Fibroblast of gingiva (primary cell): ENCODE measurements around the gene PLXDC2.
A peak's percentile ranks its signal among the peaks of the same experiment; 100 is the strongest.
"Not testable (repeated sequence)": the region's sequence is repeated elsewhere in the genome, so short reads cannot be mapped to it uniquely, and the experiment has no call there.

ENCODE experiments used
- DNase-seq: peaks from one replicate; pipeline ENCODE4 v3.0.0-alpha.2; 2011; ENCODE audit warnings: low read depth

Gene PLXDC2

GRCh38 chr10:20202337-20202736 is 386.1 kb downstream of the PLXDC2 start:
- no peak for DNase-seq

DNA sequence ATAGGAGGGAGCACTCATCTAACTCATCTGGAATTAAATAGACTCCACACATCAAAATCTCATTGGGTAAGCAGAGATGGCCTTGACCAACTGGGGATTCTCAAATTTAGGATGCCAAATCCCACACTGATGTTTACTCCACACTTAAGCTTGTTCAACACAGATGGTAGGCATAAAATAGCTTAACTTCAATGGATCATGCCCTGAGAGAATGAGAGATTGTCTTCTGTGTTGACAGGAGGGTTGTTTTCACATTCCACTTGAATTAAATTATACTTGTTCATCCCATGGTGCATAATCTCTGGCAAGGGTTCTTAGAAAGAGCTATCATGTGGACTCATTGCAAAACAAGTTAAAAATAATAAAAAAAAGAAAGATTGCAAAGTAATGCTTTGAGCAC is 391.4 kb downstream of the PLXDC2 start:
- no peak for DNase-seq

DNA sequence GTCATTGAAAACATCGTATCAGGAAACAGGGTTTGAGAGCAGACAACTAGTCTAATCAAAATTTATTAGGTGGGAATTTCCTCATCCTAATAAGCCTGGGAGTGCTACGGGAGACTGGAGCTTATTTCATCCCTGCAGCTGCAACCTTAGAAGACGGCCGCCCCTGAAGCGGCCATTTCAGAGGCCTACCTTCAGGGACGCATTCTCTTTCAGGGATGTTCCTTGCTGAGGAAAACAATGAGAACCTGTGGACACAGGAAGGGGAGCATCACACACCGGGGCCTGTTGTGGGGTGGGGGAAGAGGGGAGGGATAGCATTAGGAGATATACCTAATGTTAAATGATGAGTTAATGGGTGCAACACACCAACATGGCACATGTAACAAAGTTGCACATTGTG is 392.9 kb downstream of the PLXDC2 start:
- not testable (repeated sequence) for DNase-seq

- DNase-seq: no peak
These were observed 399.4 kb downstream of the PLXDC2 start for GRCh38 chr10:20215547-20216152.

DNA sequence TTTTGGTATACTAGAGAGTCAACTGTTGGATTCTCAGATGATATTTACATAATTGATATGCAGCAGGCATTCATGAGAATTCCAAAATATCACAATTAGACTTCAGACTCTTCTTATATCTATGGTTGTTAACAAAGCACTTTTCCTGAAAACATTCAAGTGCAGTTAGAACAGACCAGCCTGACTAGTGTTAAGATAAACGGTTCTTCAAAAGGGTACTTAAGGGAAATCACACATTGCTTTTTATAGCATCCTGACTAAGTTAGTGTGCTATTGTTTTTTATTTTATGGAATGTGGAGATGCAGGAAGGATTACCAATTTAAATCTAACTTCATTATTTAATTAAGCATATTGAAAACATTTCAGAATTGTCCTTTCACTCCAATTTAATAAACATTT is 405.1 kb downstream of the PLXDC2 start:
- DNase-seq: no peak

DNA sequence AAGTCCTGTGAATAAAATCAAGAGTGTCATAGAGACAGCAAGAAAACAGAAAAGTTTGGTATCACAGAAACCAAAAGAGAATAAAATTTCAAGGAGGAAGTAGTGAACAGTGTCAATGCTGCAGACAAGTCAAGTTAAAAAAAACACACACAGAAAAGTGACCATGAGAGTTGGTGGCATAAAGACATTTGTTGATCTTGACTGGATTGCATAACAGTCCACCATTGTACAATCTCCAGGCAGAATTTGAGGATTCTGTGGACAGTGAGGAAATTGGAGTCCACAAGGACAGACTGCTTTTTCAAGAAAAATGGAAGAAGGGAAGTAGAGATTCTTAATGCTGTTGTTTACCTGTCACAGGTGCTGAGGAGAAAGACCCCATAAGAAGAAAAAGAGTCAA is 412.5 kb downstream of the PLXDC2 start:
- DNase-seq: no peak

DNA sequence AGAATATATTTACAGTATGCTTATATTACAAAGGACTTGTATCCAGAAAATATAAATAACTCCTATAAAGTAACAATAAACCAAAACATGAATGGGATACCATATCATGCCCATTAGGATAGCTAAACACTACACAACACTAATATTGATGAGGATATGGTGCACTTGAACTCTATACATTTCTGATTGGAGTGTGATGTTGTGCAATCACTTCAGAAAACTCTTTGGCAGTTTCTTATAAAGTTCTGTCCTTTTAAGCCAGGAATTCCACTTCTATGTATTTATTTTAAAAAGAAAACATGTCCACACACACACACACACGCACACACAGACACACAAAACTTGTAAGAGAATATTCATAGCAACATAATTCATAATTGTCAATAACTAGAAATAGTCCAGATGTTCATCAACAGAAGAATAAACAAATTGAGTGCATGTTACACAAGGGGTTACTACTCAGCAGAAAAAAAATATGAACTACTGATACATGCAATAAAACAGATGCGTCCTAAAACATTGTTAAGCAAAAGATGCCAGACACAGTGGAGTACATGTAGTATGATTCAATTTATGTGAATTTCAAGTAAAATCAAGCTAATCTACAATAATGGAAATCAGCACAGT is 416.0 kb downstream of the PLXDC2 start:
- no peak for DNase-seq

DNA sequence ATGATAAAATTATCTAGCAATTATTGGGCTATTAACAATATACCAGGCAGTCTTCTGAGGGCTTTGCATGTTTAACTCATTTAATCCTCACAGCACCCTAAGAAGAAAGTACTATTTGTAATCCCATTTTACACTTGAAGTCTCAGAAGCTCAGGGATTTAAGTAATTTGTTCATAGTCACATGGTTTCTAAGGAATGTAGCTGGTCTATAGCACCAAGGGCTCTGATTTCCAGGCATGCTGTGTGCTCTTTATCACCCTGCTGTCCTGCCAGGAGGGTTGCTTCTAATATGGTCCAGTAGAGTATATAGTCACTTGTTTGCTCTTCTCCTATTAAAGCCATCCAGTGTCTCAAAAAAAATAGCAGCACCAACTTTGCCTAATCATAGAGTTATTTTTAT is 417.2 kb downstream of the PLXDC2 start:
- DNase-seq: no peak

DNA sequence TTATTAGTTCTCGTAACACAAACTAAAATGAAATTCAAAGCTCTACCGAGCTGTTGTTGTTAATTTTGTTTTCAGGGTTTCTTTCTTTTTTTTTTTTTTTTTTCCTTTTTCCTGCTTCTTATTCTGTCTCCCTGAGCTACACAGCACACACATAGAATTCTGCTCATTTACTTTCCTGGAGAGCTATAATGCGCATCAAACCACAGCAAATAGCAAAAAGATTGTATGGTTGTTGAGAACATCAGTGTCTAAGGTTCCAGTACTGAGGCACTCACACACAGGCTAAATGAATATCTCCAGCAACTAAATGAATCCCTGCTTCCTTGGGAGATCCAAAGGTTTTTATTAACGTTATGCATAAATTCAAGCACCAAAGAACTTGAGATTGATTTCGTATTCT is 418.3 kb downstream of the PLXDC2 start:
- no peak for DNase-seq

GRCh38 chr10:20237091-20237570 is 420.9 kb downstream of the PLXDC2 start:
- DNase-seq: no peak

DNA sequence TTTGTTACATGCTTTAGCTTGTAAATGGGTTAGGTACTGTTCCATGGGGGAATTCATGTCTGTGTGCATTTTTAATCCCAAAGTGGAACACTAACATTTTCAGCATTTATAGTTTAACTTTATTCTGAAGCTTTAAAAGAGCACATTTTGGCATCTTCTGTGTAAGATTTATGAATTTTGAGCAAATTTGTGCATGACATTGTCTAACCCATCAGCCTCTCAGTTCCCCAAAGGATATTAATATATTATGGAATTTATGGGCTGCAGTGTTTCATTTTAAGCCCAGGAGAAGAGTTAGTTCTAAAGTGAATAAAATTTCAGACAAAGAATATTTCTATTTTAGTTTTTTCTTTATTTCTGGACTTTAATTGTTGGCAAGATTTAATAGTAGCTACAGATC is 421.4 kb downstream of the PLXDC2 start:
- no peak for DNase-seq

DNA sequence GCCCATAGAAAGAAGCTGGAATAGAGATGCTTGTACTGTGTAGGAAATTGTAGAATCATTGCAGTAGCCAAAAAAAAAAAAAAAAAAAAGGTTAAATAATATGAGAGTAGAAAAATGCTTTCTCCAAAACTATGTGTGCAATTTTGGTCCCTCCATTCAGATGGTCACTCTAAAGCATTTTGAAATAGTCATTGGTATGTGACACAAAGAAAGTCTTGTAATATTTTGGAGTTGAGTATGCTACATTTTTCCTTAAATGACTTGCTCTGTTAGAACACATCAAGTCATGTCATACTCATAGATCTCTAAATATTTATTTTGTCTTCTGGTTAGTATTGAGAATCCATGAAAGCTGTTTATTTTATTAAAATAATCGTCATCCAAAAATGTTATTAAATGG is 424.4 kb downstream of the PLXDC2 start:
- no peak for DNase-seq

- no peak for DNase-seq
These were observed 431.2 kb downstream of the PLXDC2 start for GRCh38 chr10:20247454-20247853.

- no peak for DNase-seq
These were observed 431.9 kb downstream of the PLXDC2 start for GRCh38 chr10:20247891-20248708.

- peak; percentile 49 for DNase-seq
These were observed 437.8 kb downstream of the PLXDC2 start for GRCh38 chr10:20254078-20254477.

DNA sequence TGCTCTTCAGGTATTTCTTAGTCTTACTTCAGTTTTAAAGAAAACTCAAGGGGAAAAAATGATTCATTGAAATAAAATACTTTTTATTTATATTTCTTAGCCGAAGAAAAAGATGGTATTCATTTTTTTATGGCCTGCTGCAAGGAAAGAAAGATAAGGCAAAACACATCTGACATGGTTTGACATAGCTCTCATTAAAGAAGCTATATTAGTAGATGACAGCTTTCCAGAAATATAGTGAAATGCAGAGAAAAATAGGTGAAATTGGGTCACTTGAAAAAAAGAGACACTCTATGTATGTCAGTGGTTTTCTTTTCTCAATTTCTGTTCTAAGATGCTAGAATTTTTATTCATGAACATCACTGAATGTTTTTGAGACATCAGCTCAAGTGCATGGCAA is 438.3 kb downstream of the PLXDC2 start:
- DNase-seq: no peak

GRCh38 chr10:20256969-20257368 is 440.7 kb downstream of the PLXDC2 start:
- DNase-seq: no peak

DNA sequence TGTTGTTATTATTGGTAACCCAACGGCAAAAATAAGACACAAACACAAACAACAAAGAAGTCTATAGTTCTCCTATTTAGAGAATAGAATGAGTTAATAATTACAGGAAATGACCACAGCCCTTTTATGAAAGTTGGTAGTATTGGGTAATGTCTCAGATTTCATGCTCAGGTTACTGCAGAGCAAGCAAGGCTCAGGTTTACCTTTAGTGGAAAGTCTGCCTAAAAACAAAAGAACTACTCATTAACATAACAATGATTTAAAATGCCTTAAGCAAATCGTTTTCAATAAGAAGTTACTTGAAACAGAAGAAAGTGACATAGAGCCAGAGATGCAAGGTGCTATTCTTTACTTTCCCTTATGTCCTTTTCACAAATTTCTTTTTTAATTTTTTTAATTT is 441.2 kb downstream of the PLXDC2 start:
- DNase-seq: no peak

DNA sequence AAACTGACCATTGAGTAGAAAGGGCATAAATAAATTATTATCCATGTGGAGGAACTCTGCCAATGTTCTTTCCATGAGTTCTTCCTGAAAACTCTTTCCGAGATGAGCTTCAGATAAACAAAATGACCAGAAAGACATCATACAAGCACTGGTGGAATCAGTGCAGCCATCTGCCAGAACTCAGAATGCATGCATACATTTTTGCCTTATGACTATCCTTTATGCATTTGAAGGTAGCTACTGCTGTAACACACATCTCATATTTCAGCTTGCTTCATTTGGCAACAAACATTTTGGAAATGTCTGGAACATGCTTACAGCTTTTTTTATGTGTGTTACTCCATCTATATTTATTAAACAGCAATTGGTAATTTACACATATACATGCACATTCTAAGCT is 448.9 kb downstream of the PLXDC2 start:
- DNase-seq: peak; percentile 37

- no peak for DNase-seq
These were observed 451.5 kb downstream of the PLXDC2 start for GRCh38 chr10:20267734-20268133.

GRCh38 chr10:20271490-20271889 is 455.3 kb downstream of the PLXDC2 start:
- DNase-seq: no peak

DNA sequence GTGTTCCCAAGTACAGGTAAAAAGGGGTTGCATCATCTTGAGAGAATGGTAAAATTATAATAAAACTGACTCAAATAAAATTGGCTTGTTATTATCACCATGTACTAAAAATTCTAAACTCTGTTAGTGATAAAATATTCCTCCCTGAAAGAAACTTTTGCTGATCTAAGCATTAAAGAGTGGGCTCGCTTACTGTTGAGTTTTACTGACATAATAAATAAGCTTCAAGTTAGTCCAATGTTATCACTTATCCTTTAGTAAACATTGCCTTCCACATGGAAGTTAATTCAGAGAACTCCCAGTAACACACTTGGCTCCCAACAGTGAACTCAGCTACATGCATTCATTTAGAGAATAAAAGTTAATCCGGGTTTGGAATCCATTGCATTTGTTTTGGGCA is 456.4 kb downstream of the PLXDC2 start:
- no peak for DNase-seq

DNA sequence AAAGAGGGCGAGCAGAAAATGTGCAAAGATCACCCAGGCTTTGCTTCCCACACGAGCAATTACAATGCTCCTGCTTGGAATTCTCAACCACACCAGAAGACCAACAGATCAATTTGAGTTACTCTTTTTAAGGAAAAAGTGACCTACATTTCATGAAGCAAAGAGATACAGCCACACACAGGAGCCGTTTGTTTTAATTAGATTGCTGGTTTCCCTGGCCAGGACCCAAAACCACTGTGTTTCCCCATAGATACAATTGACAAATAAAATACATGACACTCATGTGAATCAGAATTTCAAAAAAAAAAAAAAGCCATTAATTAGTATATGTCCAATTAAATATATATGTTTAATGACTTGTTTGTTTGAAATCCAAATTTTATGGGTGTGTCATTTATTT is 458.3 kb downstream of the PLXDC2 start:
- DNase-seq: peak; percentile 3
